NCI-H1417 (cell line): ENCODE results near the gene ZDHHC17.
A peak's percentile ranks its signal among the peaks of the same experiment; 100 is the strongest.

ENCODE experiments used
- DNase-seq, 3 experiments: peaks; one replicate each; lab custom pipeline; 2025; lab: John Stamatoyannopoulos, UW

The ZDHHC17 gene

DNA sequence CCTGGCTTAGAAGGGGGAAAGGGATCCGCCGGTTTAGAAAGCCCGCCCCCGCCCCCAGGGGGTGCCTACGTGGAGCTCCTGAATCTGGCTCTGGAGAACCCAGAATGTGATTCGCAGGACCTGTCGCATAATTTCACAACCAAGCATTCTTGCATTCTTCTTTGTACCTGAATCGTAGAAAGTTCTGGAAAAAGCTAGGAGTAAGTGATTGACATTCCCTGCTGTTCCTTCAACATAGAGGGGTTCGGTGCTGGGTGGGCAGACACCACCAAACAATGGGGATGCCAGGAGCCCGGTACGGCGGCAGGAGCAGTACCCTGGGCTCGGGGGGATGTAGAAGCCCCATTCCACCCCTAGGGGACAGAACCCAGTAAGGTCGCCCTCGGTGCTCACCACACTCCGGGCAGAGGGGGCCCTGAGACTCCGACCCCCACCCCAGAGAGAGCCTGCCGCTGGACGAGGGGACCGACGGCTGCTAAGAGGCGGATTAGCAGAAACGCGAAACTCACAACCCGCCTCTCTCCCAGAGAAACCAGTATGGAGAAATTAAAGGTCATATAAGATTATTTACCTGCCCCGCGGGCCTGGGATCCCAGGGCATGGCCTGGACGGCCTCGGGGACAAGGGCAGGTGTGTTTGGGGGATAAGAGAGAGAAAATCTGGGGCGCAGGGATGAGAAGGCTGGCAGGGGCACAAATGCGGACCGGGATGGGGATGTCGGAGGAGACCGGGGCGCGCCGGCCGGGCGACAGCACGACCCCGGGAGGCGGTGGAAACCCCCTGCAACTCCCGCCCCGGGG, 114.4 kb downstream of the ZDHHC17 start:
- peak; percentile 29 to 85 (median 74) for DNase-seq

DNA sequence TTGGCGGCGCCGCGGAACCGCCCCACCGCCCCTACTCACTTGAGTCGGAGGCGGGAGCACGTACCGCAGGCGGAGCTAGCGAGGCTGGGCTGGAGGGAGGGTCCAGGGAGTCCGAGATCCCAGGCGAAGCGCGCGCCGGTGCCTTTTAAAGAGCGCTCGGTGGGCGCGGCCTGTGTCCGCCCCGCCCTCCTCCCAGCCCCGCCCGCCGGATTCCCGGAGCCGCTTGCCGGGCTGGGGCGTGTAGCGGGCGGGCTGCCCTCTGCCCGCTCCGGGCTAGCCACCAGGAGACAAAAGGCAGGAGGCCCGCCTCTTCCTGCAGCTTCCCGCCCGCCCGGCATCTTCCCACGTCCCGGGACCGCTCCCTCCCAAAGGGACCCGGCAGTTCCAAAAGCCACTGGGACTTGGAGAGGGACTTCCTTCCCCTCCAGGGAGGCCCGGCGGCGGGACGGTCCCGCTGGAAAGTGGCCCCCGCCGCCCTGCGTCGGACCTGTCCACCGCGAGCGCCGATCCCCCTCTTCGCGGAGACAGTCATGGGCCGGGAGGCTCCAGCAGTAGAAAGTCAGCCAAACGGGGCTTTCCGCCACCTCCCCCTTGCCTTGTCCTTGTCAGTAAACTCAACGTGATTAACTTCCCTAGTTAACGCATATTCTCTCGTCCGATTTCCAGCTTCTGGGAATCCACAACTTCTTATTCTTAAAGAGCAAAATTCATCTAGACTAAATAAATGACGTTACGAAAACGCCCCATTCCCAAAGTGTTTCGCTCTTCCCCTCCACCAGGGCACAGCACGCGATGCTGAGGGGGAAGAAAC, 115.2 kb downstream of the ZDHHC17 start, which contains the start of gene CSRP2:
TSS of gene CSRP2 (minus strand) at position 121 of the 811 bp plus-strand sequence. CDS start 12,759 bp downstream, outside the sequence.
- DNase-seq = peak; percentile 92 to 95 (median 93)

- DNase-seq = no peak
Measured at GRCh38 chr12:76879710-76880518, 116.0 kb downstream of the ZDHHC17 start.

- DNase-seq = no peak
Measured at GRCh38 chr12:76880519-76881023, 116.7 kb downstream of the ZDHHC17 start.

DNA sequence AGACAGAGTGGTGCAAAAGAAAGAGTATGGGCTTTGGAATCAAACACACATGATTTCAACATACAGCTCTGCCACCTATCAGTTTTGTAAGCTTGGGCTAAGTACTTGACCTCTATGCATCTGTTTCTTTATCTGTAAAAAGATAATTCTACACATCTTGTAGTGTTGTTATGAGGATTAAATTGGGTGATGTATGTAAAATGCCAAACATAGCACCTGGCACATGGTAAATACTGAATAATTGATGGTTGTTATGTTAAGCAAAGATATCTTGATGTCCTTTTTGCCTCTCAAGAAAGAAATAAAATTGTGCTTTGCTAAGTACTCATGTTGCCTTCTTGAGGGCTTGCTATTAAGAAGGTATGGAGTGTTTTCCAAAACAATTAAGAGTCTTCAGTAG, 117.2 kb downstream of the ZDHHC17 start:
- peak in 1 of 3 experiments; percentile 31 for DNase-seq

- no peak for DNase-seq
Measured at GRCh38 chr12:76882367-76882766, 118.5 kb downstream of the ZDHHC17 start.

DNA sequence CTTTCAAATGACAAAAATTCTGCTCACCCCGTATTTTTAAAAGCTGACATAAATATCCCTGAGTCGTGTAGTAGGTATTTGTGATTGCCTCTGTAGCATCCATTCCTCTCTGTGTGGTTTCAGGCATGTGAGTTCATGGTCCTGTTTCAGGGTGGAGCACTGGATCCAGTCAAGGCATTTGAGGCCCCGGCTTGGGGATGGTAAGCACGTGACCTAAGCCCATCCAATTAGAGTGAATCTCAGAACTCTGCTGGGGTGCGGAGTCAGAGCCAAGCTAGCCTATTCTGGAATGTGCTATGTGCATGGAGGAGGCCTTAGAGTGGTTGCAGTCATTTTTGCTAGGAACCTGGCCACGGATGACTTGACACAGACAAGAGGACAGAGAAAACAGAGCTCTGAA, 119.2 kb downstream of the ZDHHC17 start:
- DNase-seq = no peak

DNA sequence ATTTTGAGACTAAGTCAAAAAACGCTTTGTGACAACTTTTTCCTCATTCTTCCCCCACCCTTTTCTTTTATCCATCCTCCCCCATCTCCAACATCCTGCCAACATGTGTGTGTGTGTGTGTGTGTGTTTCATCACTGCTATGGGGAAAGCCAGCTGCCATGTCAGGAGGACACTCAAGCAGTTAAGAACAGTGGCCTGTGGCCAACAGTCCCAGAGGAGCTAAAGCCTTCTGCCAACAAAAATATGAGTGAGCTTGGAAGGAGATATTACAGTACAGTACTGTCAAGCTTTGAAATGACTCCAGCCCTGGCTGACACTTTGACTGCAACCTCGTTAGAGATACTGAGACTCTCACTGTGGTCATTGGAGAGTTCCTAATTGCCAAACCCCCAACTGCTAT, 119.9 kb downstream of the ZDHHC17 start:
- DNase-seq = peak in 1 of 3 experiments; percentile 24

GRCh38 chr12:76888775-76889174, 124.9 kb downstream of the ZDHHC17 start:
- no peak for DNase-seq

DNA sequence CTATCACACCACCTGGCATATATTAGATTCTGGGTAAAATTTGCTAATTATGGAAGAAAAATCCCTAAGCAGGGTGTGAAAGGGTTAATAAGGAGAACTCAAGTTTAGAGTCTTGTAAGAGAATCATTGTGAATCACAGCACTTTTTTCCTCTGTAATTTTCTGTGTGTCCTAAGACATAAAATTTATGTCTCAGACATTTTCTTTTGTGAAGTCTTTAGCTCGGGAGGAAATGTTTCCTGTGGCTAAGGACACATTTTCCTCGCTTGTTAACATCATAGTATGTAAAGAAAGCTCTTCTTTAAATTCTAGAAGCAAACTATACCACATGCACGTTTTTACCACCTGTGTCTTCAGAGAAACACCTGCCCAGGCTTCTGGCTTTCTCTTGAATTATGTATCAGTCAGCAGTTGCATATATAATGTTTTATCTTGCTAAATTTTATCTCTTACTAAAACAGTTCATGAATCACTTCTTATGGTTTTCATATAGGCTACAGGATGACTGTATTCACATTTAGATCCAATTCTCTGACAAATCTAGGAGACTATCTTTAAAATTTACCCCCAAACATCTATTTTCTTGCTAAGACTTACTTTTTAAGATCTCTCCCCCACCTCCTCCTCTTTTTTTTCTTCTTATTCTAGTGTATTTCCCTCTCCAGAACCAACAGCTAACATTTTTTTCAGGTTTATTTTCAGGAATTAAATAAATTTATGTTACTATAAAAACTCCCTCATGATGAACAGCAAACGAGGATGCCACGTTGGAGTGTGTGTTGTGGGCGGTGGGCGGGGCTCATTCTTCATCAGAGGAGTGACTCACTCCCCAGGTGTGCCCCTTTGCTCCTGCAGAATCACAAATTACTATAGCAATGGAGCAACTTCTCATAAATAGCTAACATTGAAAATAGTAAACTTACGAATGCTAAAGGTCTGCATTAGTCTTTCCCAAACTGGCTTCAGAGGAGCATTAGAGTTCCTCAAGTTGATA, 126.5 kb downstream of the ZDHHC17 start:
- DNase-seq = peak in 1 of 3 experiments; percentile 18

- DNase-seq = no peak
Measured at GRCh38 chr12:76891609-76892008, 127.7 kb downstream of the ZDHHC17 start.

DNA sequence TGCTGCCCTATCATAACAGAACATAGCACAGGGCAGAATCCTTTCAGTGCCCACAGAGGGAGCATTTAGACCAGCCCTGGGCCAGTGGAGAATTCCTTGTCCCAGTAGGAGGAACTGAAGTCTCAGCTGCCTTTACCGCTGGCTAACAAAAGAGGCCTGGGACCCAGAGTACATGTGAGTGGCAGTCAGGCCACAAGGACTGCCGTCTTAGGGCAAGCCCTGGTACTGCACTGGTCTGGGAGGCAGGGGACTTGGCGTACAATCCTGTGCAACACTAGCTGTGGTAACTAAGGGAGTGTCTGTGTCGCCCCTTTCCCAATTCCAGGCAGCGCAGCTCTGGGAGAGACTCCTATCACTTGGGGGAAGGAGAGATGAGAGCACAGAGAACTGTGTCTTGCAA, 131.9 kb downstream of the ZDHHC17 start:
- DNase-seq = no peak

GRCh38 chr12:76896274-76896673, 132.4 kb downstream of the ZDHHC17 start:
- DNase-seq = no peak

GRCh38 chr12:76898442-76898841, 134.5 kb downstream of the ZDHHC17 start:
- DNase-seq = no peak

DNA sequence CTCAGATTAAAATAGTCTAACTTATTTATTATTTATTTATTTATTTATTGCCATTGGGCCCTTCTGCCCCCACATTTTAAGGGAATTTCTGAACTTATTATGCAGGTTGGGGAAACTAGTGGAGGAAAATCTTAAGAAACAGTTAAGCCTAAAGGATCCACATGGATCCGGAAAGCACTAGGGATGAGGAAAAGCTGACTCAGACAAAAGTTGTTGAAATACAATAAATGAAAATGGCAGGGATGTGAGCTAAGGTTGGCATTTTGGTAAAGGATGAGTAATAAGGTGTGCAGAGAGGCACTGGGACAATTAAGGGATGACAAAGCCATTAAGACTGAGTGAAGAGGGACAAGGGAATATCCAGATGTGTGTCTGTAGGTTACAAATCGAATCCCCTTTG, 135.6 kb downstream of the ZDHHC17 start:
- DNase-seq = no peak

DNA sequence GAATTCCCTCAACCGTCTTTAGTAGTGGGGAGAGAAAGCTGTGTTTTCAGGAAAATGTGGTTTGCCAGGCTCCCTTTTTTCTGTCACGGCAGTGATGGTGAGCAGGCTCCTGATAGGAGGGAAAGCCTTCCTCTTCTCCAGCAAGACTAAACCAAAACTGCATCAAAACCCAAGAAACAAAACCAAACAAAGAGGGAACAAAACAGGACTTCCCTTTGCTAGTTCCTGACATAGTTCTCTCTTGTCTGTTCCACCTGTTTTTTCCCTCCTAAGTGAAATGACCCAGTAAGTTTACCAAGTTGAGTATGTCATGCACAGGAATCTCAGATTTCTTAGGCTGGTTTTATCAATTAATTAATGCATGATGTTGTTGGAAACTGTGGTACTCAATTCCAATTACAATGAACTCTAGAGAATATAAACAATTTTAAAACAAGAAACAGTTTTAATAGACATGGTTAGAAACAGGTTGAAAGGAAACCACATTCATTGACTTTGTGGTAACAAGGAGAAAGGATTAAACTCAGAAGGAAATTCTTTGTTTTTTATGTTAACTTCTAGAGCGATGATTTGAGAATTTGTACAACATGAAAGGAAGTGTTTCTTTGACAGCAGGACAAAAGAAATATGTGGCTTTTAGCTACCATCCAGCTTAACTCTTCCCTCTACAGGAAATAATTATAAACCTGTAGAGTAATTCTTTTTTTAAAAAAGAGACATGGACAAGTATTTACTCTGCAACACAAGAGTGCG, 137.9 kb downstream of the ZDHHC17 start:
- no peak for DNase-seq
